Keratinocyte (primary cell): Measurements from ENCODE around the gene SLFNL1. TPM values are rescaled to one million over a fixed set of nuclear protein-coding genes. Genes with fewer than 3 reads are reported as not detected.

Experiments
- DNase-seq: peaks from one replicate; pipeline ENCODE4 v3.0.0-alpha.2; 2011; ENCODE audit warnings: low read depth, missing footprints, low spot score
- FAIRE-seq: peaks from 2 replicates; lab custom pipeline; 2011; peaks lifted over from hg19 to GRCh38; lab: Jason Lieb, UNC
- H2AFZ ChIP-seq: 2 replicates; pipeline ENCODE4 v1.6.0; 2012; ENCODE audit warnings: low read length, control low read depth, inconsistent platforms; ENCODE audit not compliant: control insufficient read depth
- H3K27ac ChIP-seq: 2 replicates; pipeline ENCODE4 v1.5.1; 2011; ENCODE audit warnings: low read length; ENCODE audit not compliant: control insufficient read depth, insufficient read depth
- H3K27me3 ChIP-seq: 3 replicates; pipeline ENCODE4 v1.6.0; 2011; ENCODE audit warnings: low read length; ENCODE audit not compliant: control insufficient read depth, insufficient read depth; ENCODE audit errors: extremely low read depth
- H3K36me3 ChIP-seq, 2 experiments: 2 replicates in 1 of 2; 3 replicates in 1 of 2; pipeline ENCODE4 v1.5.1; 2011; ENCODE audit warnings: low read length in 2 of 2, mild to moderate bottlenecking in 1 of 2; ENCODE audit not compliant: control insufficient read depth in 2 of 2, insufficient read depth in 2 of 2; ENCODE audit errors: extremely low read depth in 1 of 2
- H3K4me1 ChIP-seq: 3 replicates; pipeline ENCODE4 v1.5.1; 2011; ENCODE audit warnings: low read length; ENCODE audit not compliant: control insufficient read depth, insufficient read depth; ENCODE audit errors: extremely low read depth
- H3K4me2 ChIP-seq: 3 replicates; pipeline ENCODE4 v1.6.0; 2011; ENCODE audit warnings: low read depth, low read length; ENCODE audit not compliant: control insufficient read depth, insufficient read depth; ENCODE audit errors: extremely low read depth
- H3K4me3 ChIP-seq, 3 experiments: fragments of 200-600 bp in 1 of 3; sonication (generic) in 1 of 3; 2 replicates in 2 of 3; 3 replicates in 1 of 3; pipeline ENCODE4 v1.5.1; 2011 to 2016; ENCODE audit warnings: low read length in 3 of 3, mild to moderate bottlenecking in 3 of 3, control low read depth in 2 of 3, inconsistent platforms in 1 of 3, low read depth in 1 of 3, mixed read lengths in 1 of 3, mixed run types in 1 of 3, moderate library complexity in 1 of 3; ENCODE audit not compliant: control insufficient read depth in 2 of 3, insufficient read depth in 2 of 3; ENCODE audit errors: extremely low read depth in 1 of 3
- H3K79me2 ChIP-seq: 2 replicates; pipeline ENCODE4 v1.6.0; 2012; ENCODE audit warnings: low read length; ENCODE audit not compliant: control insufficient read depth, insufficient read depth
- H3K9ac ChIP-seq: 3 replicates; pipeline ENCODE4 v1.6.0; 2011; ENCODE audit warnings: low read length; ENCODE audit not compliant: control insufficient read depth, insufficient read depth; ENCODE audit errors: extremely low read depth
- H3K9me1 ChIP-seq: 3 replicates; pipeline ENCODE4 v1.6.0; 2011; ENCODE audit warnings: low read length; ENCODE audit not compliant: control insufficient read depth, insufficient read depth; ENCODE audit errors: extremely low read depth
- H3K9me3 ChIP-seq: 2 replicates; pipeline ENCODE4 v1.5.1; 2012; ENCODE audit warnings: low read depth, low read length; ENCODE audit not compliant: control insufficient read depth
- H4K20me1 ChIP-seq: 3 replicates; pipeline ENCODE4 v1.6.0; 2011; ENCODE audit warnings: low read length; ENCODE audit not compliant: control insufficient read depth, insufficient read depth; ENCODE audit errors: extremely low read depth
- EZH2 ChIP-seq: IDR thresholded peaks from one replicate; pipeline ENCODE4 v1.6.1; 2012; ENCODE audit warnings: inconsistent platforms, mild to moderate bottlenecking, low read length, moderate library complexity
- dilution Hi-C: fragments of 300-500 bp; cut with MboI; formaldehyde crosslinking; loops from one replicate; pipeline ENCODE4 v1.7.0; 2020; ENCODE audit warnings: low sequenced_read_pairs; ENCODE audit not compliant: extremely low pct_ligation_motif_present
- polyA plus RNA-seq, 5 experiments: library from polyadenylated mRNA; depleted of rRNA in 3 of 5; stranded (reverse) in 3 of 5; stranded (forward) in 1 of 5; unstranded in 1 of 5; fragments of >200 nt; gene quantifications; 1 replicate in 1 of 5; 2 replicates in 3 of 5; 3 replicates in 1 of 5; pipeline versions ENCODE4 v1.2.1 to v1.2.3, GENCODE V29; 2011 to 2012; ENCODE audit warnings: missing spikeins in 2 of 5, low read depth in 1 of 5, low replicate concordance in 1 of 5
- TF ChIP-seq, protein P1 (sequence below), 3 experiments: IDR thresholded peaks in 1 of 3; conservative IDR thresholded peaks in 1 of 3; optimal IDR thresholded peaks in 1 of 3; 2 replicates in 2 of 3; 3 replicates in 1 of 3; pipeline versions ENCODE3 to v1.5.1; 2011; ENCODE audit warnings: low read length in 3 of 3, mild to moderate bottlenecking in 3 of 3, moderate library complexity in 2 of 3, control low read depth in 1 of 3, inconsistent platforms in 1 of 3; ENCODE audit not compliant: insufficient read depth in 2 of 3; ENCODE audit errors: extremely low read depth in 1 of 3

SLFNL1 gene
- polyA plus RNA-seq, 1 donor (not counting 4 experiments of a cell fraction or from before 2014, with no cell fraction given), result not detected

DNA sequence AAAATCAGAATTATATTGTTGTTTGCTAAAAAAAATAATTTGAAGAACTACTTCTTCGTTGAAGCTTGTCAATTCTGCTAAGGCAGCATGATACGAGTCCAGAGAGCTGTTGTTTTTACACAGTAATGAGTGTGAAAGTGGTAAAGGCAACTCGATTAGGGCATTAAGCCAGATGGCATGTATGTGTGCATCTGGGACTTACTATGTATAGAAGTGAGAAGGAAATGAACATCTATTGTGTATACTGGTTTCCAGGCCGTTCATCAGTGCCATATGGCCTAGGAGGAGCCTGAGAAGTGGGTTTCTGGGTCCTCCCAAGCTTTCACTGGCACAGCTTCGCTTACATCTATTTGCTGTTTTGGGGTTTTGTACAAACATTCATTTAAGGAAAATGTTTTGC lies 36.4 kb downstream of the SLFNL1 start:
- DNase-seq, result no peak
- Histone ChIP-seq H3K4me2 (no peak overlapping the region), H3K4me3 (no peak overlapping the region), H3K9ac (no peak overlapping the region), H3K27me3 (no peaks in the 10 kb centered on the region), H3K27ac (no peak overlapping the region), H3K79me2 (peaks cover 85% of the 10 kb centered on the region), H3K9me1 (no peaks in the 10 kb centered on the region), H2AFZ (no peak overlapping the region), H3K4me1 (peaks cover 38% of the 10 kb centered on the region), H3K36me3 (peaks cover 39 to 75% of the 10 kb centered on the region in 2 experiments), H3K9me3 (no peaks in the 10 kb centered on the region), H4K20me1 (peaks cover 16% of the 10 kb centered on the region)
- no peak for TF ChIP-seq EZH2
- TF ChIP-seq, protein P1, sequence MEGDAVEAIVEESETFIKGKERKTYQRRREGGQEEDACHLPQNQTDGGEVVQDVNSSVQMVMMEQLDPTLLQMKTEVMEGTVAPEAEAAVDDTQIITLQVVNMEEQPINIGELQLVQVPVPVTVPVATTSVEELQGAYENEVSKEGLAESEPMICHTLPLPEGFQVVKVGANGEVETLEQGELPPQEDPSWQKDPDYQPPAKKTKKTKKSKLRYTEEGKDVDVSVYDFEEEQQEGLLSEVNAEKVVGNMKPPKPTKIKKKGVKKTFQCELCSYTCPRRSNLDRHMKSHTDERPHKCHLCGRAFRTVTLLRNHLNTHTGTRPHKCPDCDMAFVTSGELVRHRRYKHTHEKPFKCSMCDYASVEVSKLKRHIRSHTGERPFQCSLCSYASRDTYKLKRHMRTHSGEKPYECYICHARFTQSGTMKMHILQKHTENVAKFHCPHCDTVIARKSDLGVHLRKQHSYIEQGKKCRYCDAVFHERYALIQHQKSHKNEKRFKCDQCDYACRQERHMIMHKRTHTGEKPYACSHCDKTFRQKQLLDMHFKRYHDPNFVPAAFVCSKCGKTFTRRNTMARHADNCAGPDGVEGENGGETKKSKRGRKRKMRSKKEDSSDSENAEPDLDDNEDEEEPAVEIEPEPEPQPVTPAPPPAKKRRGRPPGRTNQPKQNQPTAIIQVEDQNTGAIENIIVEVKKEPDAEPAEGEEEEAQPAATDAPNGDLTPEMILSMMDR (optimal IDR thresholded peaks at IDR 0.05 in 1 of 3, IDR thresholded peaks at IDR 0.05 in 1 of 3, conservative IDR thresholded peaks at IDR 0.05 in 1 of 3; ENCODE audit: extremely low read depth in 1 of 3, insufficient read depth in 2 of 3, low read length in 3 of 3), result no peak
- dilution Hi-C loops, result no loop called here
- FAIRE-seq, result no peak

DNA sequence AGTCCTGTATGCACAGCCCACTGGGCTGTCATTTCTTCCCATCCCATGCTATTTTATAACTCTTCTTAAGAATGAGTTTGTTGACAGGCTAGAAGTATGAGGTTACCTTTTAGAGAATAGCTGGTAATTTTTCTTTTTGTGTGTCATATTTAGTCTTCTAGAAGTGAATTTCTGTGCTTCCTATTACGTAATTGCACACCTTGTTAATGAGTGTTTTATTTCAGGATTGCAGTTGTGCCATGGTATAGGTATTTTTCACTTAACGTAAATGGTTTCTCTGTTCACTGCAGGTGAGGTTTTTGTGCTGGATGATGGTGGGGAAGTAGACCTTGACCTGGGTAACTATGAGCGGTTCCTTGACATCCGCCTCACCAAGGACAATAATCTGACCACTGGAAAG lies 37.0 kb downstream of the SLFNL1 start:
- Histone ChIP-seq H3K4me1 (peaks cover 38% of the 10 kb centered on the region), H3K27ac (peak overlapping the region; percentile 8), H3K27me3 (no peaks in the 10 kb centered on the region), H2AFZ (no peak overlapping the region), H3K4me2 (no peak overlapping the region), H3K9me3 (no peaks in the 10 kb centered on the region), H3K9me1 (no peaks in the 10 kb centered on the region), H3K4me3 (no peak overlapping the region), H3K36me3 (peaks cover 37 to 70% of the 10 kb centered on the region in 2 experiments), H3K9ac (no peak overlapping the region), H4K20me1 (peaks cover 16% of the 10 kb centered on the region), H3K79me2 (peaks cover 85% of the 10 kb centered on the region)
- FAIRE-seq (no peak), DNase-seq (no peak)
- no peak for TF ChIP-seq EZH2
- TF ChIP-seq, protein P1 (optimal IDR thresholded peaks at IDR 0.05 in 1 of 3, IDR thresholded peaks at IDR 0.05 in 1 of 3, conservative IDR thresholded peaks at IDR 0.05 in 1 of 3; ENCODE audit: extremely low read depth in 1 of 3, insufficient read depth in 2 of 3, low read length in 3 of 3), result no peak
- dilution Hi-C loops, result no loop called here
